ENCODE data around the gene KLF5. TPM values are rescaled to one million over a fixed set of nuclear protein-coding genes. Genes with fewer than 3 reads are reported as not detected.

Gene KLF5
- total and polyA plus RNA-seq, 2 of the 4 experiments (the other 2 are of a cell fraction) = 5.4 to 8.8 TPM

GRCh38 chr13:73058064-73058313 is 816 bp upstream of the KLF5 start:
- POLR2A ChIA-PET (ENCODE audit: unreplicated experiment) = interaction anchor here (0.6 kb wide), 2 partner anchors 12 to 22 kb away, joined by 3 to 9 read pairs; no protein-coding TSS in a partner anchor

More at GRCh38 chr13:73058064-73058313, 816 bp upstream of the KLF5 start:
- H3K27me3 ChIP-seq (ENCODE audit: control insufficient read depth, insufficient read depth, low read length) = no peaks in the 10 kb centered on the region
- no peak overlapping the region for H2BK15ac ChIP-seq (ENCODE audit: low read depth, low read length)
- in situ Hi-C loops (cut with MboI; ENCODE audit: low sequenced_read_pairs) (no loop called here), intact Hi-C loops (cut with micrococcal nuclease) (loop anchor here (2.0 to 10.0 kb wide), 2 partner anchors 277 to 359 kb away; no protein-coding TSS in a partner anchor), dilution Hi-C loops (cut with HindIII; ENCODE audit: low sequenced_read_pairs, unreplicated experiment) (no loop called here)
- H3K56ac ChIP-seq (ENCODE audit: extremely low read depth, insufficient read depth, low read length) = no peak overlapping the region
- H3K4me2 ChIP-seq (ENCODE audit: low read depth, low read length) = peak overlapping the region; percentile 85; the same call in 1 of the 2 replicates
- H3K23ac ChIP-seq (ENCODE audit: low read depth, low read length) = no peak overlapping the region
- CTCF ChIA-PET = interaction anchor here (0.6 kb wide), 1 partner anchor 336 kb away, joined by 3 read pairs; no protein-coding TSS in a partner anchor
- TF ChIP-seq NFE2L2 (IDR thresholded peaks at IDR 0.05; ENCODE audit: low read depth, low read length) = no peak
- 0 out of 2 replicates have a peak, but pooled peaks cover 3% of the 10 kb centered on the region for H3K9me1 ChIP-seq (ENCODE audit: insufficient read depth, low read length)
- BruUV-seq (replicated peaks) = no TSS peak
- DNase-seq (no peak), ATAC-seq (ENCODE audit: low read depth) (no peak)
- H4K5ac ChIP-seq (ENCODE audit: low read depth, low read length) = no peak overlapping the region
- H3K4me3 ChIP-seq (ENCODE audit: insufficient read depth, low read depth, low read length) = peak overlapping the region; percentile 60; the same call in 1 of the 2 replicates
- H3K27ac ChIP-seq (ENCODE audit: insufficient read depth, low read length) = no peak overlapping the region
- H3K79me1 ChIP-seq (ENCODE audit: low read depth in 1 of 2, low read length in 2 of 2) = peaks cover 10 to 24% of the 10 kb centered on the region in 2 experiments
- no CpG with 5 or more reads among the region's 6 CpGs for WGBS, 2 experiments (ENCODE audit: extremely low coverage in 2 of 2, insufficient read length in 1 of 2)
- H2BK20ac ChIP-seq (ENCODE audit: low read depth, low read length) = no peak overlapping the region
- no peak overlapping the region for H2AFZ ChIP-seq (replicated peaks; ENCODE audit: low read length, poor library complexity)
- no peak overlapping the region for H3K18ac ChIP-seq (ENCODE audit: low read depth, low read length)
- H3K36me3 ChIP-seq (ENCODE audit: control insufficient read depth, insufficient read depth, low read length) = peaks cover 5% of the 10 kb centered on the region
- H4K8ac ChIP-seq (ENCODE audit: low read depth in 2 of 2, low read length in 2 of 2) = no peak overlapping the region
- no peaks in the 10 kb centered on the region for H3K9me3 ChIP-seq (ENCODE audit: control insufficient read depth, insufficient read depth, low read length)
- H3K4ac ChIP-seq (ENCODE audit: low read depth, low read length) = no peak overlapping the region
- no peak overlapping the region for H2AK5ac ChIP-seq (ENCODE audit: low read depth, low read length)
- no peak overlapping the region for H3K9ac ChIP-seq (ENCODE audit: low read depth, low read length)
- no peak overlapping the region for H2AK9ac ChIP-seq (replicated peaks; ENCODE audit: low read depth, low read length, poor library complexity)
- H2BK5ac ChIP-seq (ENCODE audit: low read depth, low read length, poor library complexity, severe bottlenecking) = no peak overlapping the region
- H3K14ac ChIP-seq (replicated peaks; ENCODE audit: low read depth, low read length) = no peak overlapping the region
- peaks cover 5% of the 10 kb centered on the region for H3K4me1 ChIP-seq (ENCODE audit: control insufficient read depth, insufficient read depth, low read length)
- H4K91ac ChIP-seq (ENCODE audit: insufficient read depth, low read depth, low read length) = no peak overlapping the region
- no peak overlapping the region for H2BK120ac ChIP-seq (ENCODE audit: low read depth, low read length)
- no peaks in the 10 kb centered on the region for H4K20me1 ChIP-seq (ENCODE audit: insufficient read depth, low read length)
